ENCODE measurements around the gene DIP2A.
"Not testable (repeated sequence)": the region's sequence is repeated elsewhere in the genome, so short reads cannot be mapped to it uniquely, and the experiment has no call there.

Gene DIP2A

DNA sequence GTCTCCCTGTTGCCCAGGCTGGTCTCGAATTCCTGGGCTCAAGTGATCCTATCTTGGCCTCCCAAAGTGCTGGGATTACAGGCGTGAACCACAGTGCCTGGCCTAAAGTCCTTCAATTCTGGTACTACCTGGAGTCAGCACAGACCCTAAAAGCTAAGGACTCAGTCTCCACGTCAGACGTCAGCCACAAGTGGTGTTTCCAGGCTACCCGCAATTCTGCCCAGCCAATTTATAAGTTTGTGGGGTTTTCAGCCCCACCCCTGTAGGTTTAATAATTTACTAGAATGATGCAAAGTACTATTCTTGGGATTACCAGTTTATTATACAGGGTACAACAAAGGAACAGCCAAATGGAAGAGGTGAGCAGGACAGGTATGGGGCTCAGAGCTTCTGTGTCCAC, 10.6 kb upstream of the DIP2A start:
- no peak for DNase-seq (ENCODE audit: low read depth)

DNA sequence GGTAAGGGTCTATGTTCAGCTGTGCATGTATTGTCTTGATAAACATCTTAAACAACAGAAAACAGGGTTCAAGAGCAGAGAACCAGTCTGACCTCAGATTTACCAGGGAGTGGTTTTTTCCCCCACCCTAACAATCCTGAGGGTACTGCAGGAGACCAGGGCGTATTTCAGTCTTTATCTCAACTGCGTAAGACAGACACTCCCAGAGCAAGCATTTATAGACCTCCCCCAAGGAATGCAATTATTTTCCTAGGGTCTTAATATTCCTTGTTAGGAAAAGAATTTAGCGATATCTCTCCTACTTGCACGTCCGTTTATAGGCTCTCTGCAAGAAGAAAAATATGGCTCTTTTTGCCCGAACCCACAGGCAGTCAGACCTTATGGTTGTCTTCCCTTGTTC, 9.8 kb upstream of the DIP2A start:
- not testable (repeated sequence) for DNase-seq (ENCODE audit: low read depth)

DNA sequence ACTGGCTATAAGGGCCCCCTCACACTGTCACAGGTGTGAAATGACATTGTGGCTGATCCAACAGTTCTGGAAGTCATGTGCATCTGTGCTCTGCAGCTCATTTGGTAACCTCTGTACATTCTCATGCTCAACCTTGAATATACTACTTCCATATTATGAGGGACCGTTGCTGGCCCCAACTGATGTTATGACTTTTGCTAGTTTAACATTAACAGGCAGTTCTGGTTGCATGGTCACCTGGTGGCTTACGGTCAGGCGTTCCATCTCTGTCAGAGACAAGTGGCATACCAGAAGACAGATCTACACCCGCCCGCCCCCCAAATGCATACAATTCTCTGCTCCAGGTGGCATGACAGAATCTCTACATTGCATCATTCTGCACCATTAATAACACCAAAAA, 6.0 kb upstream of the DIP2A start:
- DNase-seq (ENCODE audit: low read depth): no peak

DNA sequence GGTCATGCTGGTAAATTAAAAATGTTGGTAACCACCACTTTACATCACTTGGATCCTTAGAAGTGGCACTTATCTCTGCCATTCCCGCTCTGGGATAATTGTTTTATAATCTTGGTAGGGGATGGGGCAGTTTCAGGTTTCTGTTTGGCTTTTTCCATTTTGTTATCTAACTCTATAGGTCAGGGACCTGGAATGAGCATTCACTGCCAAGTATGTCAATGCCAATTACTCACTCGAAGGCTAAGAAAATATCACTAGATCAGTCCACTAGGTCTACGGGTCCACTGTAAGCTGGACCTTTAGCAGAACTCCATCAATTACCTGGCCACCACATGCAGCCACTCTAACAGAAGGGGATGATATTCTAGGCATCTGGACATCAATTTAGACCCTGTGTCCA, 4.5 kb upstream of the DIP2A start:
- DNase-seq (ENCODE audit: low read depth): no peak

DNA sequence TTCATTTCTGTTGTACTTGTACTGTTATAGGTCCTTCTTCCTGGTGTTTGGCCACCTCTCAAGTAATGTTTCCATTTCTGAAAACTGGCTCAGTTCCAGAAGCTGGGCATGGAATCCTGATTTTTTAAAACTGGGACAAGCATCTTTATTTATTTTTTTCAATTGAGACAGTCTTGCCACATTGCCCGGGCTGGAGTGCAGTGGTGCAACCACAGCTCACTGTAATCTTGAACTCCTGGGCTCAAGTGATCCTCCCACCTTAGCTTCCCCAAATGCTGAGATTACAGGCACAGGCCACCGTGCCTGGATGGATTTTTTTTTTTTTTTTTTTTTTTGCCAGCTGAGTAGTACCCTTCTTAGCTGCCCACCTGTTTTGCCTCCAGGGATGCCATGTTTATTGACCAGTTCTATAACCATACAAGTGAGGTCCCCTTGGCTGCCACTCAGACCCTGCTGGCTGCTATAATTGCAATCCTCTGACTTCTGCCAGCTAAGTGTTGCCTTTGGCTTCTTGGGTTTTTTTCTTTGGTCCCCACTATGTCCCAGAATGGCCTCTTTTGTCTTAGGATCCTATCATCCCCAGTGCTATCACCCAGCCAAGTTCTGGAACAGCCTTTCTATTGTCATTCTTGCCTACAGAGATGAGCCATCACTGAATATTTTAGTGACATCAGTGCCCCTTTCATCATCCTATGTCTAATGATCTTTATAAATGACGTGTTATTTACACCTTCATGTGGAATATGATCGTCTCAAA, 3.9 kb upstream of the DIP2A start:
- DNase-seq (ENCODE audit: low read depth): no peak

DNA sequence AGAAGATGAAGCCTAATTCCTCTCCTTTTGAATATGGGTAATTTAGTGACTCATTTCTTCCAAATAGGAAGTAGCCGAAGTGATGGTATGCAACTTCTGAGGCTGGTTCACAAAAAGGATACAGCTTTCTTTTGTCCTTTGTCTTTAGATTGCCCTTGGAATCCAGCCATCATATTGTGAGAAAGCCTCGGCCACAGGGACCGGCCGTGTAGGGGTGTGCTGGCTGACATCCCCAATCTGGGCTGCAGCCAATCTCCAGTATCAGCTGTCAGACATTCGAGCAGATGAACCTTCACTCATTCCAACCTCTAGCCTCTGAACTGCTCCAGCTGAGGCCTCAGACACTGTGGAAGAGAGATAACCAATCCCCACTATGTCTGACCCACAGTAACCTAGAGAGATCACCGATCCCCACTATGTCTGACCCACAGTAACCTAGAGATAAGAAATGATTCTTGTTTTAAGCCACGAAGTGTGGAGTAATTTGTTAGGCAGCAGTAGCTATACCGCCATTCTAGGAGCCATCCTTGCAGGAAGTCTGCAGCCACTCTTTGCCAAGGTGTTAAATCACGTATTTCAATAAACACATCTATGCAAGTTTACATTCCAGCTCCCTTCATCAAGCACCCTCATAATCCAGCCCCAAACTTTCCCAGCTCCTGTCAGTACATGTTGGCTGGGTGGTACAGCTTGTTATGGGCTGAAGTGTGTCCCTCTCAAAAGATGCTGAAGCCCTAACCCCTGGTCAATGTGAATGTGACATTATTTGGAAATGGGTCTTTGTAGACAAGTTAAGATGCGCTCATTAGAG, 2.9 kb upstream of the DIP2A start:
- no peak for DNase-seq (ENCODE audit: low read depth)

DNA sequence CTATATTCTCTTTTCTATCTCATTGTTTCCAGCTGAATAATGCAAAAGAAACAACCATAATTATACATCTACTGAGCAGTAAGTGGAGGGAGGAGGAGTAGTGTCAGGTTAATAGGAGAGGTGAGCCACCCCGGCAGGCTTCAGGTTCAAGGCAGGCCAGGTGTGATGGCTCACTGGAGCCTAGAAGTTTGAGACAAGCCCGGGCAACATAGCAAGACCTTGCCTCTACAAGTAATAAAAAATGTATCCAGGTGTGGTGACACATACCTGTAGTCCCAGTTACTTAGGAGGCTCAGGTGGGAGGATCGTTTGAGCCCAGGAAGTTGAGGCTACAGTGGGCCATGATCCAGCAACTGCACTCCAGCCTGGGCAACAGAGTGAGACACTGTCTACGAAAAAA, 1.9 kb upstream of the DIP2A start:
- no peak for DNase-seq (ENCODE audit: low read depth)

DNA sequence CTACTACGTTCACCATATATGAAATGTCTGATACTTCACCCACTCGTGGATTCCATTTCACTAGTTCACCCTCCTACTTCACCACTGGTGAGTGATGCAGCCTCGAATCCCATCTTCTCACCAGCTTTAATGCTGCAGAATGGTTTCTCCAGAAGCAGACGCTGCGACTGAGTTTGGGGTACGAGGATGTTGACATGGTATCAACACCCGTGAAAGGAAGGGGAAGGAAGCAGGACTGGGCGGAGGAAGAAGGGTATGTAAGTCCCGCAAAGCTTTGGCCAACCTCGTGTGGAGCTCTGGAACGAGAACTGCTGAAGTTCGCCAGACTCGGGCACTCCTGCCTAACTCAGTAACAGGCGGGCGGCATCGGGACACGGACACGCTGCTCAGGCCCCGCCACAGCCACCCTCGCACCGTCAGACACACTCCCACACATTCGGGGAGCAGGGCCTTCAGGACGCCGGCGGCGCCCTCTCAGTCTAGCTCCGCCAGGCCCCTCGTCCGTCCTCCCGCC, 833 bp upstream of the DIP2A start:
- DNase-seq (ENCODE audit: low read depth): no peak

DNA sequence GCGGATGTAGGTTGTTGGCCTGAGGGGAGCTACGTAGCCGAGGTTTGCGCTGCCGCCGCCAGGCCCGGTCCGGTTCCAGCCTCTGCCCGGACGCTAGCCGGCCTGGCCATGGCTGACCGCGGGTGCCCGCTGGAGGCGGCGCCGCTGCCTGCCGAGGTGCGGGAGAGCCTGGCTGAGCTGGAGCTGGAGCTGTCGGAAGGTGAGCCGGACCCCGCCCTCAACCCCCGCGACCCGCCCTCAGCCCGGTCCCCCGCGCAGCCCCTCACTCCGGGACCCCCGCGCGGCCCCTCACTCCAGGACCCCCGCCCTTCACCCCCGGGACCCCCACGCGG, 299 bp downstream of the DIP2A start:
- DNase-seq (ENCODE audit: low read depth): no peak

DNA sequence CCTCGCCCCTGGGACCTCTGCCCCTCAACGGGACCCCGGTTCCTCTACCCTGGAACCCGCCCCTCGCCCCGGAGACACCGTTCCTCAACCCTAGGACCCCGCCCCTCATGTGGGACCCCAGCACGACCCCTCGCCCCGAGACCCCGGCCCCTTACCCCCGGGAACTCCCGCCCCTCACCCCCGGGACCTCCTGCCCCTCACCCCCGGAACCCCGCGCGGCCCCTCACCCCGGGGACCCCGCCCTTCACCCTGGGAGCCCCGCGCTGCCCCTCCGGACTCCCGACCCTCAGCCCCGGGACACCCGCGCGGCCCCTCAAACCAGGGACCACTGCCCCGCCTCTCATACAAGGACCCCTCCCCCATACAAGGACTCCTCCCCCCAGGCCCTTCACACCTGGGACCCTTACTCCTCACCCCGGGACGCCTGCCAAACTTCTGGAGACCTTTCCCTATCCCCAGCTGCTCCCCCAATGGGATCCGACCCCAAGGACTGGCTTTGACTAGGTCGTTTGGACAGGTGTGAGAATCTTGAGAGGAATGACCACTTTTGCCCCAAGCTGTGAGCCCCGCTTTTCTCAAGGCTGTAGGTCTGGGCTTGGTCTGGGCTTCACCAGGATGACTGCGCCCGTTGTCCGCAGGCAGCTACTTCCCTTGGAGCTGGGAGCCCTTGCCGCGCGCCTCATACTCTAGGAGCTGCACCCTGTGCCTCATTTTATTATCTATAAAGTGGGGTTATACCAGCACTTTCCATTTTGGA, 843 bp downstream of the DIP2A start:
- DNase-seq (ENCODE audit: low read depth): no peak

DNA sequence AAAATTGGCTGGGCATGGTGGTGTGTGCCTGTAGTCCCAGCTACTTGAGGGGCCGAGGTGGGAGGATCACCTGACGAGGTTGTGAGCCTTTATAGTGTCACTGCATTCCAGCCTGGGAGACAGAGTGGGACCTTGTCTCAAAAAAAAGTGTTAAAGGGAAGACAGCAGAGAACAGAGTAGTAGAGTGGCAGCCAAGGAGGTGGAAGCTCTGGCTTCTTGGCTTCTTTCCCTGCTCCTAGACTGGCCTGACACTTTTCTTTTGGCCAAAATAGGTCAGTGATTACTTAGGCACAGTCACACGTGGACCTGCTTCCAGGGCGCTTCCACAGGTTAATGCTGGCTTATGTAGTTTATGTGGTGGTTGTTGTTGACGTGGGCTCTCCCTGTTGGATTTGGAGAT, 3.2 kb downstream of the DIP2A start:
- no peak for DNase-seq (ENCODE audit: low read depth)

DNA sequence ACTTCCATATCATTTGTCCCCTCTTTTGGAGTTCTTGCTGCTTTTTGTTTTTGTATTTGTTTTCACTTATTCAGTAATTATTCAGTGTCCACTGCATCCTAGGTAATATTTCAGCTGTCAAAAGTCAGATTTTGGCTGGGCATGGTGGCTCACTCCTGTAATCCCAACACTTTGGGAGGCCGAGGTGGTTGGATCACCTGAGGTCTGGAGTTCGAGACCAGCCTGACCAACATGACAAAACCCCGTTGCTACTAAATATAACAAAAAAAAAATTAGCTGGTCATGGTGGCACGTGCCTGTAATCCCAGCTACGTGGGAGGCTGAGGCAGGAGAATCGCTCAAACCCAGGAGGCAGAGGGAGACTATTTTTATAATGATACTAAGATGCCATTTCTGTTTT, 6.5 kb downstream of the DIP2A start:
- not testable (repeated sequence) for DNase-seq (ENCODE audit: low read depth)

DNA sequence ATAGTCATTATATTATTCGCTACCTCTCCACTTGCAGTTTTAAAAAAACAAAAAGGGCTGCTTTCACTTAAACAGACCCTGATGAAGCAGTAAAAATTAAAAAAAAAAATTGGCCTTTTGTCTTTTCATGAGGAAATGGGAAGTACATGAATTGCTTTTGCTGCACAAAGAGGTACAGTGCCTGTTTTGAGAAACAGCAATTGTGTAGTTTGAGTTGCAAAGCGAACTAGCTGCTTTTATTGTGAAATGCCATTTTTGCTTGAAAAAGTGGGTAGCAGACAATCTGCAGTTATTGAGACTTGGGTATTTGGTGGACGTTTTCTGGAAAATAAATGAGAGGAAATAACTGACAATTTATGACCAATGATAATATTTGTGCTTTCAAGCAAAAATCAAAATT, 7.0 kb downstream of the DIP2A start:
- no peak for DNase-seq (ENCODE audit: low read depth)

DNA sequence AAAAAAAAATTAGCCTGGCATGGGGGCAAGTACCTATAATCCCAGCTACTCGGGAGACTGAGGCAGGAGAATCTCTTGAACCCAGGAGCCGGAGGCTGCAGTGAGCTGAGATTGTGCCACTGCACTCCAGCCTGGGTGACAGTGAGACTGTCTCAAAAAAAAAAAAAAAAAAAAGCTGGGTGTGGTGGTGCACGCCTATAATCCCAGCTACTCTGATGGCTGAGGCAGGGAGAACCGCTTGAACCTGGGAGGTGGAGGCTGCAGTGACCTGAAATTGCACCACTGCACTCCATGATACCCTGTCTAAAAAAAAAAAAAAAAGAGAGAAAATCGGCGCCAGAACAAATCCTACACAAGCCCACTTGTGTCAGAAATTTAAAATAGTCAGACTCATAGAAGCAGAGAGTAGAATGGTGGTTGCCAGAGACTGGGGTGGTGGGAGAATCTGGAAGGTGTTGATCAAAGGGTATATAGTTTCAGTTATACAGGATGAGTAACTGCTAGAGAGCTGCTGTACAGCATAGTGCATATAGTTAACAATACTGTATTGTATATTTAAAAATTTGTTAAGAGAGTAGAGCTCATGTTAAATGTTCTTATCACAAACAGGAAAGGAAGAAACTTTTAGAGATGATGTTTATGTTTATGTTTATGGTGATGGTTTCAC, 9.6 kb downstream of the DIP2A start:
- DNase-seq (ENCODE audit: low read depth): no peak

DNA sequence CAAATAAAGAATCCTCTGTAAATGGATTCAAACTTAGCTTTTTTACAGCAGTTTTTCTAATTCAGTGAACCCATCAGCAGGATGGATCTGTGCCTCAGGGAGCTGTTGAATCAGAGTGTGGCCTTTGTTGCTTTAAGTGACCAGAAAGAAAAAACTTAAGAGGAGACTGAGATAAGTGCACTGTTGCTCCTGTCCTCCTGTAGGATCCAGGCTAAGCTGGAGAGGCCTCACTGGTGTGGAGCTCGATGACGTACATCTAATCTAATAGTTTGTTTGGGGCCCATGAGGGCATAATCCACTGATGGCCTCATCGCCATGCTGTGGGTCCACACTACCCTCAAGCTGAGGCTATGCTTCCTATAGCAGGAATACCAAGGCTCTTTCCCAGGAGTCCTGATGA, 10.6 kb downstream of the DIP2A start:
- no peak for DNase-seq (ENCODE audit: low read depth)

DNA sequence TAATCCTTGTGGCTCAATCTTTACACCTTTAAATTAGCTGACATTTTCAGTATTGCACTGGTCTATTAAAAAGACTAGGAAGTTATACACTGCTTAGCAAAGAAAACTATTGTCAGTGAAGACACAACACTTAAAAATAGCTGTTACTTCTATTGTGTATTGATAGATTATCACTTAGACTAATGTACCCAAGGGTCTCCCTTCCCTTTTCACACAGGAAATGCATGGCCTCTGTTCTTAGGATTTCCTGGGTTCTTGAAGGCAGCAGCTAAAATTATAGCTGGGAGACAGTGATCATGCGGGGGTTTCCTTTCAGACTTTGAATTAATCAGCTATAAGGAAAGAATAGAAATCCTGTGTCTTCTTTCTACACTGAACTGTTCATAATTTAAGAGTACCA, 12.8 kb downstream of the DIP2A start:
- no peak for DNase-seq (ENCODE audit: low read depth)

DNA sequence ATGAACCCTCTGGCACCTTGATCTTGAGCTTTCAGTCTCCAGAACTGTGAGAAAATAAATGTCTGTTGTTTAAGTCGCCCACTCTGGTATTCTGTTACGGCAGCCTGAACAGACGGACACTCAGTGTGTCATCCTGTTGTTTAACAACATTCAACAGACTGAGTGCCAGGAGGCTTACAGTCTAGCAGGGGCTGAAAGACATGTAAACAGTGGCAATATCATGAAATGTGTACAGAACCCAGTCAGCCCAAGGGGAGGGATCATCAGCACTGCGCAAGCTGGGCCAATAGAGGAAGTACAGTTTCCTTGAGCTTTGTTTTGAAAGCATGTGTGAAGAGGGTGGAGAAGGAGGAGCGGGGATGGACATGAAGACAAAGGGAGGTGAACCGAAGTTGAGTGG, 13.6 kb downstream of the DIP2A start:
- no peak for DNase-seq (ENCODE audit: low read depth)

DNA sequence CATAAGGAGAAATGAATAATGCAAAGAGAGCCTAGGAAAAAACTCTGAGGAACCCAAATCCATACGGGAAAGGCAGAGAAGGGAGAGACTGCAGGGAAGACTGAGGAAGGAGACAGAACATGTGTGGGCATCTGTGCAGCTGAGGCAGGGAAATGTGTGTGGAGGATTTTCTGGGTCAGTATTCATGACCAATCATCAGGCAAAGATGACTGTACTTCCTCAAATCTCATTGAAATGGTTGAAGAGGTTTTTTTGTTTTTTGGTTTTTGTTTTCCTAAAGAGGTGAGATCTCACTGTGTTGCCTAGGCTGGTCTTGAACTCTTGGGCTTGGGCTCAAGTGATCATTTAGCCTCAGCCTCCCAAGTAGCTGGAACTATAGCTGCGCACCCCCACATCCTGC, 15.7 kb downstream of the DIP2A start:
- no peak for DNase-seq (ENCODE audit: low read depth)

DNA sequence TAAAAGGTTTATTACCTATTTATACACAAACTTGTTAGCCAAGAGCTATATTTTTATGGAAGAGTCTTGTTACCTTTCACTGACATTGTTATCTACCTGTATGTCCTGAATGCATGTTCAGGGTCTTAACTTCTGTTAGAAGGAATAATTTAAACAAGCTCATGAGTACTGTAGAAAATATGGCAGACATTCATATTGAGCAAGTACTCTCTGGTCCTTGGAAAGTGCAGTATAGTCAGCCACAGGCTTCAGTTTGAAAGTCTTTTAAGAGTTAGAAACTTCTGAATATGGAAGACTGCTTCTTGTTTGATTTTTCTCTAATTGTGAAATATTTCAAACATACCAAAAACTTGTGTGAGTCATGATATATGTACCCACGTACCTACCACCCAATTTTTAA, 16.6 kb downstream of the DIP2A start:
- no peak for DNase-seq (ENCODE audit: low read depth)

DNA sequence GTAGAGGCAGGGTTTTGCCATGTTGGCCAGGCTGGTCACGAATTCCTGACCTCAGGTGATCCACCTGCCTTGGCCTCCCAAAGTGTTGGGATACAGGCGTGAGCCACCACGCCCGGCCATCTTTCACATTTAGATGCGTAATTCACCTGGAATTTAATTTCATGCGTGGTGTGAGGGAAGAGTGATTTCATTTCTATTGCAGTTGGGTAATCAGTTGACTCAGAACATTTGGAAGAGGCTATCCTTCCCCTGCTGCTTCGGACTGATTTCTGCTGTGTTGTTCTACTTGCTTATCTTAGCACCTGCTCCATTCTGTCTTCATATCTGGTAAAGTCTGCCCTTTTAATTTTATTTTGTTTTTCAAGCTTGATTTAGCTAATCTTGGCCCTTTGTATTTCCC, 19.1 kb downstream of the DIP2A start:
- DNase-seq (ENCODE audit: low read depth): no peak

DNA sequence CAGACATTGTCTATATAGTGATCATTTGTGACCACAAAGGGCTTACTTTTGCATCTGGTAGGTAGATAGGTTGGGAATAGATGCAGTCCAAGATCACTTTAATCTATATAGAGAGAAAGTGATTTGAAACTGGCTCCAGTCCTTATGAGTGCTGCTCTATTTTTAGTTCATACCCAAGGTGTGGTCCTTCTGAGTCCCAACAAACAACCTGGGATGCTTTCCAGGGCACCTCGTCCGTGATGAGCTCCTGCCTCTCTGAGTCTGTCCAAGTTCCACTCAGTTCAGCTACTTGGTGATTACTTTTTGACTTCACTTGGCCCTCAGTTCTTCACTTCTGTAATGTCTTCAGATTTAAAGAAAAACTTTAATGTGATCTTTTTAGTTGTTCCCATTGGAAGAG, 20.2 kb downstream of the DIP2A start:
- DNase-seq (ENCODE audit: low read depth): no peak

DNA sequence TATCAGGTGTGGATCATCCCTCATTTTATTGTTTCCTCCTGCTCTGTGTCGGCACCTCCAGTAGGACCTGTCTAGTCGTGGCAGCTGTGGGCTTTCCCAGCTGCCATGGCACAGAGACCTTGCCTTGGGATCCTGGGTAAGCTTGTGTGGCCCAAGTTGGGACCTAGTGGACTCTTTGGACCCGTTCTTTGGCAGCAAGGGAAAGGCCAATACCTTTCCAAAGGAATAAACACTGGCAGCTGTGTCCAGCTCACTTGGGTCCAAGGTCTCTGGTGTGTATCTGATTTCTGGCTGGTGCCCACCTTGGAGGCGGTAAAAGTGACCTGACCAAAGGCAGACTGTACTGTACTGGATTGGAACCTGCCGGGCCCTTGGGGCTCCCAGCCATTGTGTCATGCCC, 21.8 kb downstream of the DIP2A start:
- no peak for DNase-seq (ENCODE audit: low read depth)
